PC-3 (cell line): Measurements from ENCODE around the gene TRPC4AP. TPM values are rescaled to one million over a fixed set of nuclear protein-coding genes. Genes with fewer than 3 reads are reported as not detected.

Source experiments
- ATAC-seq: fragments of 200-7000 bp; cut with Tn5 transposase; 2 replicates; pipeline ENCODE4 v1.9.1; 2020; ENCODE audit warnings: mild to moderate bottlenecking, moderate library complexity
- BruUV-seq: library from RNA; stranded (reverse); fragments of 400-500 nt; replicated peaks from 2 replicates; lab custom pipeline; 2021; lab: Mats Ljungman, UMichigan
- CTCF ChIA-PET: fragments of 300-600 bp; sonication (Branson Sonifier 250); formaldehyde crosslinking; loops from one replicate; lab custom pipeline; 2022; ENCODE audit warnings: antibody characterized with exemption; lab: Charles Lee
- POLR2A ChIA-PET: fragments of 300-600 bp; sonication (Branson Sonifier 250); formaldehyde crosslinking; loops from one replicate; lab custom pipeline; 2022; ENCODE audit warnings: antibody characterized with exemption; ENCODE audit not compliant: unreplicated experiment; lab: Charles Lee
- DNase-seq: peaks from one replicate; pipeline ENCODE4 v3.0.0-alpha.2; 2015
- H2AFZ ChIP-seq: fragments of 300-600 bp; sonication (generic); 2 replicates; pipeline ENCODE4 v1.6.0; 2016; ENCODE audit warnings: antibody characterized with exemption, low read length
- H3F3A ChIP-seq: fragments of 300-600 bp; sonication (generic); one replicate; pipeline ENCODE4 v1.6.0; 2017; ENCODE audit warnings: antibody characterized with exemption, low read length, control low read depth, mild to moderate bottlenecking; ENCODE audit not compliant: unreplicated experiment
- H3K27ac ChIP-seq: fragments of 300-600 bp; sonication (generic); 2 replicates; pipeline ENCODE4 v1.5.1; 2016; ENCODE audit warnings: mild to moderate bottlenecking, low read length
- H3K27me3 ChIP-seq: fragments of 300-600 bp; sonication (generic); 2 replicates; pipeline ENCODE4 v1.6.1; 2016; ENCODE audit warnings: low read length, mixed read lengths
- H3K36me3 ChIP-seq: fragments of 300-600 bp; sonication (generic); 2 replicates; pipeline ENCODE4 v1.6.1; 2016; ENCODE audit warnings: low read depth, mixed run types, low read length, mixed read lengths
- H3K4me1 ChIP-seq: fragments of 300-600 bp; sonication (generic); 2 replicates; pipeline ENCODE4 v1.5.1; 2016; ENCODE audit warnings: low read length; ENCODE audit not compliant: insufficient read depth
- H3K4me2 ChIP-seq: fragments of 300-600 bp; sonication (generic); 2 replicates; pipeline ENCODE4 v1.6.0; 2016; ENCODE audit warnings: low read length
- H3K4me3 ChIP-seq: fragments of 300-600 bp; sonication (generic); 2 replicates; pipeline ENCODE4 v1.5.1; 2016; ENCODE audit warnings: mild to moderate bottlenecking, low read length, mixed read lengths
- H3K79me2 ChIP-seq: fragments of 300-600 bp; sonication (generic); 2 replicates; pipeline ENCODE4 v1.6.1; 2017; ENCODE audit warnings: low read length, mixed read lengths
- H3K9ac ChIP-seq: fragments of 300-600 bp; sonication (generic); 2 replicates; pipeline ENCODE4 v1.6.0; 2016; ENCODE audit warnings: mild to moderate bottlenecking, low read length
- H3K9me2 ChIP-seq: fragments of 300-600 bp; sonication (generic); replicated peaks from 2 replicates; pipeline ENCODE4 v1.6.1; 2016; ENCODE audit warnings: mixed run types, low read length, mixed read lengths
- H3K9me3 ChIP-seq: fragments of 300-600 bp; sonication (generic); 2 replicates; pipeline ENCODE4 v1.6.1; 2016; ENCODE audit warnings: low read length, mixed read lengths
- H4K20me1 ChIP-seq: fragments of 300-600 bp; sonication (generic); 2 replicates; pipeline ENCODE4 v1.6.1; 2016; ENCODE audit warnings: low read length, mixed read lengths
- EZH2 ChIP-seq: fragments of 300-600 bp; sonication (generic); IDR thresholded peaks from one replicate; pipeline ENCODE4 v1.6.1; 2017; ENCODE audit warnings: antibody characterized with exemption, mild to moderate bottlenecking, low read length; ENCODE audit not compliant: unreplicated experiment
- EZH2phosphoT487 ChIP-seq: fragments of 300-600 bp; sonication (generic); IDR thresholded peaks from 2 replicates; pipeline ENCODE4 v1.6.1; 2018; ENCODE audit warnings: mild to moderate bottlenecking, antibody characterized with exemption, low read length, borderline replicate concordance
- intact Hi-C: fragments of 100-400 bp; cut with micrococcal nuclease; formaldehyde crosslinking; loops from 2 replicates; pipeline ENCODE4 v1.9.0; 2023
- microRNA-seq: library from miRNA; unstranded; fragments of <30 nt; microRNA quantifications from one replicate; pipeline ENCODE4 v1.1.0, GENCODE V29; 2020; ENCODE audit not compliant: unreplicated experiment
- total RNA-seq: library from RNA; depleted of rRNA; stranded (reverse); fragments of >200 nt; gene quantifications from 2 replicates; pipeline ENCODE4 v1.2.3, GENCODE V29; 2014; rRNA removed
- TF ChIP-seq, protein P1 (sequence below): fragments of 300-600 bp; sonication (generic); conservative IDR thresholded peaks from 2 replicates; pipeline ENCODE4 v1.5.1; 2017; ENCODE audit warnings: antibody characterized with exemption, low read depth, mild to moderate bottlenecking, low read length

The TRPC4AP gene
- total RNA-seq, 1 experiment from 2014 or later, result 46.9 TPM

DNA sequence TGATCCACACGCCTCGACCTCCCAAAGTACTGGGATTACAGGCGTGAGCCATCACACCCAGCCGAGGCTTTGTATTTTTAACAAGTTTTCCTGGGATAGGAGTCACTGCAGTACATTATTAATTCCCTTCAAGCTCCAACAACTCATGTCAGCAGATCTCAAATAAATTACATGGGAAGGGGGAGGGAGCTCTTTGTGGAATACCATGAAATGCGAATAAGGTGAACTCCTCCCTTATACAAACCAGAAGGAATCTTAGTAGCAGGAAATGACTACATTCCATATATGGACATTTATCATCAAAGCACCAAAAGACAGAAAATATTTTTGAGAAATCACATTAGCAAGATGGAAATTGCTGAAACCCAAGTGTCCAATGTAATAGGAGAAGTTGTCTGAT is 139.9 kb downstream of the TRPC4AP start:
- CTCF ChIA-PET, result interaction anchor here (0.9 kb wide), 1 partner anchor 76 kb away, joined by 4 read pairs; the partner anchor contains the start of gene ACSS2
- H3K27me3 ChIP-seq, result no peaks in the 10 kb centered on the region
- ATAC-seq, result no peak

More for the DNA sequence above, 139.9 kb downstream of the TRPC4AP start:
- H3F3A ChIP-seq, result no peaks in the 10 kb centered on the region
- intact Hi-C loops, result no loop called here
- no TSS peak for BruUV-seq
- no peak for DNase-seq
- no peak for TF ChIP-seq EZH2phosphoT487
- no peak for TF ChIP-seq EZH2
- TF ChIP-seq, protein P1, sequence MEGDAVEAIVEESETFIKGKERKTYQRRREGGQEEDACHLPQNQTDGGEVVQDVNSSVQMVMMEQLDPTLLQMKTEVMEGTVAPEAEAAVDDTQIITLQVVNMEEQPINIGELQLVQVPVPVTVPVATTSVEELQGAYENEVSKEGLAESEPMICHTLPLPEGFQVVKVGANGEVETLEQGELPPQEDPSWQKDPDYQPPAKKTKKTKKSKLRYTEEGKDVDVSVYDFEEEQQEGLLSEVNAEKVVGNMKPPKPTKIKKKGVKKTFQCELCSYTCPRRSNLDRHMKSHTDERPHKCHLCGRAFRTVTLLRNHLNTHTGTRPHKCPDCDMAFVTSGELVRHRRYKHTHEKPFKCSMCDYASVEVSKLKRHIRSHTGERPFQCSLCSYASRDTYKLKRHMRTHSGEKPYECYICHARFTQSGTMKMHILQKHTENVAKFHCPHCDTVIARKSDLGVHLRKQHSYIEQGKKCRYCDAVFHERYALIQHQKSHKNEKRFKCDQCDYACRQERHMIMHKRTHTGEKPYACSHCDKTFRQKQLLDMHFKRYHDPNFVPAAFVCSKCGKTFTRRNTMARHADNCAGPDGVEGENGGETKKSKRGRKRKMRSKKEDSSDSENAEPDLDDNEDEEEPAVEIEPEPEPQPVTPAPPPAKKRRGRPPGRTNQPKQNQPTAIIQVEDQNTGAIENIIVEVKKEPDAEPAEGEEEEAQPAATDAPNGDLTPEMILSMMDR, result no peak
- H2AFZ ChIP-seq, result no peak overlapping the region
- H3K9me2 ChIP-seq, result no peaks in the 10 kb centered on the region
- H3K4me2 ChIP-seq, result no peak overlapping the region
- peaks cover 23% of the 10 kb centered on the region for H3K4me1 ChIP-seq
- no peaks in the 10 kb centered on the region for H3K9me3 ChIP-seq
- H3K4me3 ChIP-seq, result no peak overlapping the region
- H3K79me2 ChIP-seq, result peaks cover 22% of the 10 kb centered on the region
- no peak overlapping the region for H3K9ac ChIP-seq
- no peaks in the 10 kb centered on the region for H4K20me1 ChIP-seq
- H3K36me3 ChIP-seq, result peaks cover 8% of the 10 kb centered on the region; the same call in 1 of the 2 replicates
- POLR2A ChIA-PET, result interaction anchor here (0.5 kb wide), 1 partner anchor 22 kb away, joined by 36 read pairs; no protein-coding TSS in a partner anchor
- H3K27ac ChIP-seq, result no peak overlapping the region

Small RNA genes within 50 kb of the gene (microRNA-seq; reads per million reads assigned to microRNA genes)
- not detected for gene MIR499A
- gene MIR499B, result not detected

Other genes starting within 250 kb of the TRPC4AP start
- 1.5 and 3.2 TPM in 2 replicates for gene GGT7, start 220.0 kb downstream of the TRPC4AP start, total RNA-seq
- 78.9 and 125 TPM in 2 replicates for gene ACSS2, start 216.2 kb downstream of the TRPC4AP start, total RNA-seq
- gene GSS, start 137.0 kb downstream of the TRPC4AP start, total RNA-seq, result 82.0 and 95.9 TPM in 2 replicates
- 0.04 TPM in 1 of 2 replicates, not detected in the other for gene MYH7B, start 136.9 kb downstream of the TRPC4AP start, total RNA-seq
- gene EDEM2, start 54.5 kb upstream of the TRPC4AP start, total RNA-seq, result 22.2 and 28.5 TPM in 2 replicates
- gene PROCR, start 79.3 kb upstream of the TRPC4AP start, total RNA-seq, result 45.4 and 55.7 TPM in 2 replicates
- 0.52 and 0.91 TPM in 2 replicates for gene MMP24, start 133.9 kb upstream of the TRPC4AP start, total RNA-seq
- 19.5 and 22.7 TPM in 2 replicates for gene MMP24OS, start 185.3 kb upstream of the TRPC4AP start, total RNA-seq
- 292 and 294 TPM in 2 replicates for gene EIF6, start 192.0 kb upstream of the TRPC4AP start, total RNA-seq
- 0.12 TPM in 1 of 2 replicates, not detected in the other for gene FAM83C, start 199.6 kb upstream of the TRPC4AP start, total RNA-seq